ENCODE data around the gene CEP43. TPM values are rescaled to one million over a fixed set of nuclear protein-coding genes. Genes with fewer than 3 reads are reported as not detected.

Gene CEP43
- total RNA-seq, 1 donor from 2014 or later, result 23.3 TPM

DNA sequence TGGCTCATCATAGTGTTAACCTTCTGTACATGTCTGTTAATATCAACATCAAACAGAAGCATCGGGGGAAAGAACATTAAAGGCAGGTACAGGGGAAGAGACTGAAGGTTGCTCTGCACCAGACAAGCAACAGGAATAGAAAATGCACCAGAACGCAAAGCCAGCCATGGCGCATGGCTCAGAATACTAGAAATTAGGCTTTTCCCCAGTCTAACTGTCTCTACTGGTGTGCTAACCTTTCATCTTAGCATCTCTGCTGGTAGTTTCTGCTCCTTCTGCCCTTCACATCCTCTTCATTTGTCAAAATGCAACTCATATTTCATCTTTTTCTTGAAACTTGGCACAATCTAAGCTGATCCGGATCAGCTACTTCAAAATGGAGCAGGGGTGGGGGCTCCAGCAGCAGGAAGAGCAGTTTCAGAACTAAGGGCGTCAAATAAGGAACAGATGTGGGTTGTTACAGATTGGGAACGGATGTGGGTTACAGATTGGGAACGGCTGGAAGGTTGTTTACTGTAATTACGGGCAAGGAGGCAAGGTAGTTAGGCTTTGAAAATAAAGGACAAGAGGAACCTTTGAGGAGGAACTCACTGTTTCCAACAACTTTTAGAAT, 29.7 kb upstream of the CEP43 start:
- H3K4me1 Mint-ChIP-seq (ENCODE audit: unreplicated experiment), result peaks cover 2% of the 10 kb centered on the region
- H3K27me3 Mint-ChIP-seq (ENCODE audit: unreplicated experiment), result peaks cover 4% of the 10 kb centered on the region
- no peak overlapping the region for H3K4me3 Mint-ChIP-seq (ENCODE audit: unreplicated experiment)
- no peaks in the 10 kb centered on the region for H3K9me3 Mint-ChIP-seq (ENCODE audit: unreplicated experiment)
- no peak overlapping the region for H3K27ac Mint-ChIP-seq (ENCODE audit: unreplicated experiment)
- peaks cover 3% of the 10 kb centered on the region for H3K36me3 Mint-ChIP-seq (ENCODE audit: low read depth, unreplicated experiment)
- no peak for DNase-seq (ENCODE audit: low spot score)
- TF ChIP-seq, protein P1, sequence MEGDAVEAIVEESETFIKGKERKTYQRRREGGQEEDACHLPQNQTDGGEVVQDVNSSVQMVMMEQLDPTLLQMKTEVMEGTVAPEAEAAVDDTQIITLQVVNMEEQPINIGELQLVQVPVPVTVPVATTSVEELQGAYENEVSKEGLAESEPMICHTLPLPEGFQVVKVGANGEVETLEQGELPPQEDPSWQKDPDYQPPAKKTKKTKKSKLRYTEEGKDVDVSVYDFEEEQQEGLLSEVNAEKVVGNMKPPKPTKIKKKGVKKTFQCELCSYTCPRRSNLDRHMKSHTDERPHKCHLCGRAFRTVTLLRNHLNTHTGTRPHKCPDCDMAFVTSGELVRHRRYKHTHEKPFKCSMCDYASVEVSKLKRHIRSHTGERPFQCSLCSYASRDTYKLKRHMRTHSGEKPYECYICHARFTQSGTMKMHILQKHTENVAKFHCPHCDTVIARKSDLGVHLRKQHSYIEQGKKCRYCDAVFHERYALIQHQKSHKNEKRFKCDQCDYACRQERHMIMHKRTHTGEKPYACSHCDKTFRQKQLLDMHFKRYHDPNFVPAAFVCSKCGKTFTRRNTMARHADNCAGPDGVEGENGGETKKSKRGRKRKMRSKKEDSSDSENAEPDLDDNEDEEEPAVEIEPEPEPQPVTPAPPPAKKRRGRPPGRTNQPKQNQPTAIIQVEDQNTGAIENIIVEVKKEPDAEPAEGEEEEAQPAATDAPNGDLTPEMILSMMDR (IDR thresholded peaks at IDR 0.05; ENCODE audit: unreplicated experiment), result no peak

DNA sequence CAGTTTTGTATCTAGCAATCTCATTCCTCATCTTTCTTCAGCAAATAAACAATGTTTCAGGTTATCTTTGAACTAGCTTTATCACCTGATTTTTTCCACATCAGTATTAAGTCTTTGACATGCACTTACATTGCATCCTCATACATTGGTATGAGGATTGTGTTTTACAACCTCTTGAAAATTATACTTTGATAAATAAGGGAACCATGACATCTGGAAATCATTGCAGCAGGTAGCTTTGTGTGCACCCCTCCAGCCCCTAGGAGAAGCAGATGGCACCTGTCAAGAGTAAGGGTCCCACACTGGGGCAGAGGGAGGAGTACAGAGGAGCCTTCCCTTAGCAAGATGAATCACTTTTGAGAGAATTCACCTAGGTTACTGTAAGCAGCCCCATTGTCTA, 29.1 kb upstream of the CEP43 start:
- DNase-seq (ENCODE audit: low spot score), result no peak
- Mint-ChIP-seq H3K36me3 (ENCODE audit: low read depth, unreplicated experiment) (peaks cover 3% of the 10 kb centered on the region), H3K27me3 (ENCODE audit: unreplicated experiment) (peaks cover 4% of the 10 kb centered on the region), H3K9me3 (ENCODE audit: unreplicated experiment) (no peaks in the 10 kb centered on the region), H3K27ac (ENCODE audit: unreplicated experiment) (no peak overlapping the region), H3K4me3 (ENCODE audit: unreplicated experiment) (no peak overlapping the region), H3K4me1 (ENCODE audit: unreplicated experiment) (peaks cover 2% of the 10 kb centered on the region)
- TF ChIP-seq, protein P1 (IDR thresholded peaks at IDR 0.05; ENCODE audit: unreplicated experiment), result no peak

DNA sequence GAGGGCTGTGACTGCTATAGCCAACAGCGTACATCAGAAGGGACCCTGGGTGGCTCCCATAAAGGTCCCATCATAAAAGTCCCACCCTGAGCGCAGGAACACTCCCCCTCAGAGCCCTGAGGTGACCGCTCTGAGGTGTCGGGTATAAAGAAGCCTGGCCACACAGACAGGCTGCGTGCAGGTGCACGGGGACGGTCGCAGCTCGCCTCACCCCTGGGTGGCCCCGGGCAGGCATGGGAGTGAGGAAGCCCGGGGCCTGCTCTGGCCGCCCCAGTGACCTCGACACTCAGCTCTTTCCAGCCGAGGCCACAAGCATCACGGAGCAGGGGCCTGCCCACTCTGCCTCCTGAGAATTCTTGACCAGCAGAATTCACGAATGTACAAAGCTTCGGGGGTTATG, 28.4 kb upstream of the CEP43 start:
- Mint-ChIP-seq H3K4me3 (ENCODE audit: unreplicated experiment) (no peak overlapping the region), H3K27me3 (ENCODE audit: unreplicated experiment) (peaks cover 4% of the 10 kb centered on the region), H3K9me3 (ENCODE audit: unreplicated experiment) (no peaks in the 10 kb centered on the region), H3K27ac (ENCODE audit: unreplicated experiment) (no peak overlapping the region), H3K36me3 (ENCODE audit: low read depth, unreplicated experiment) (peaks cover 3% of the 10 kb centered on the region), H3K4me1 (ENCODE audit: unreplicated experiment) (peaks cover 2% of the 10 kb centered on the region)
- TF ChIP-seq, protein P1 (IDR thresholded peaks at IDR 0.05; ENCODE audit: unreplicated experiment), result no peak
- no peak for DNase-seq (ENCODE audit: low spot score)

DNA sequence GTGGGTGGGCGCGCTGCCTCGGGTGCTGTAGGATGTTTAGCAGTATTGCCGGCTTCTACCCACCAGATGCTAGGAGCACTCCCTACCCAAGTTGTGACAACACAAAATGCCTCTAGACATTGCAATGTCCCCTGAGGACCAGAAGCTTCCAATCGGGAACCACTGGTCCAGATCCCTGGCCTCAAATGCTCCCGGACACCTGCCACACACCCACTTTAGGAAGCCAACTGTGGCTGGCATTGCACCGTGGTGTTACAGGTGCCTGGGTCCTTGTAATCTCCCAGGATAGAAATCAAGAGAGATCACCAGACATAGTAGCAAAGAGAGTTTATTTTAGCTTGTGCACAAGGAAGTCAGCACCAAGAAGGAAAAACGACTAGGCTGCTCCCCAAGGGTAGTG, 27.9 kb upstream of the CEP43 start:
- Mint-ChIP-seq H3K4me1 (ENCODE audit: unreplicated experiment) (peaks cover 2% of the 10 kb centered on the region), H3K4me3 (ENCODE audit: unreplicated experiment) (no peak overlapping the region), H3K27ac (ENCODE audit: unreplicated experiment) (no peak overlapping the region), H3K9me3 (ENCODE audit: unreplicated experiment) (no peaks in the 10 kb centered on the region), H3K27me3 (ENCODE audit: unreplicated experiment) (peaks cover 3% of the 10 kb centered on the region), H3K36me3 (ENCODE audit: low read depth, unreplicated experiment) (peaks cover 3% of the 10 kb centered on the region)
- TF ChIP-seq, protein P1 (IDR thresholded peaks at IDR 0.05; ENCODE audit: unreplicated experiment), result no peak
- DNase-seq (ENCODE audit: low spot score), result no peak

DNA sequence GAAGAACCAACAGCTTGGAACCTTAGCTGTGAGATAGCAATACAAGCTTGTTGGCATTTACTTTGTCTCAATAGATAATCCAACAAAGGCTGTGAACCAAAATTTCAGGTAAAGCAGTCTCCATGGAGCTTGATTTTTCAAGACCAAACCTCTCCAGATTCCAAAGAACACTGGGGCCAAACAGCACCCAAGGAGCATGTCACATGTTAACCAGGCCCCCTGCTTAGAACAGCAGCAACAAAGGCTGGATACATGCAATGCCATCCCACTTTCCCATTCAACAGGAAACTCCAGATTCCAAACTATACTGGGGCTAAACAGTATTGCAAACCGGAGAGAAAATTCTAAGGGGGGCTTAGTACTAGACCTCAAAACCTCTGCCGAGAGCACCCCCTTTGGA, 27.1 kb upstream of the CEP43 start:
- TF ChIP-seq, protein P1 (IDR thresholded peaks at IDR 0.05; ENCODE audit: unreplicated experiment), result no peak
- H3K4me1 Mint-ChIP-seq (ENCODE audit: unreplicated experiment), result peaks cover 2% of the 10 kb centered on the region
- no peak for DNase-seq (ENCODE audit: low spot score)
- peaks cover under 1% of the 10 kb centered on the region for H3K27me3 Mint-ChIP-seq (ENCODE audit: unreplicated experiment)
- no peaks in the 10 kb centered on the region for H3K9me3 Mint-ChIP-seq (ENCODE audit: unreplicated experiment)
- peaks cover under 1% of the 10 kb centered on the region for H3K36me3 Mint-ChIP-seq (ENCODE audit: low read depth, unreplicated experiment)
- H3K4me3 Mint-ChIP-seq (ENCODE audit: unreplicated experiment), result no peak overlapping the region
- H3K27ac Mint-ChIP-seq (ENCODE audit: unreplicated experiment), result no peak overlapping the region
